Astrocyte (in vitro differentiated cells and primary cell): Measurements from ENCODE around the gene TNFAIP6. TPM values are rescaled to one million over a fixed set of nuclear protein-coding genes. Genes with fewer than 3 reads are reported as not detected.
A peak's percentile ranks its signal among the peaks of the same experiment; 100 is the strongest.

Experiments
- DNase-seq: peaks from one replicate; pipeline ENCODE4 v3.0.0-alpha.2; 2010; ENCODE audit warnings: low read depth
- FAIRE-seq: peaks from 2 replicates; lab custom pipeline; 2011; peaks lifted over from hg19 to GRCh38; lab: Jason Lieb, UNC
- H2AFZ ChIP-seq: 2 replicates; pipeline ENCODE4 v1.6.0; 2012; ENCODE audit warnings: low read depth, low read length, inconsistent platforms
- H3K27ac ChIP-seq: 2 replicates; pipeline ENCODE4 v1.5.1; 2011; ENCODE audit warnings: low read depth, low read length, inconsistent platforms
- H3K27me3 ChIP-seq: 2 replicates; pipeline ENCODE4 v1.6.0; 2011; ENCODE audit warnings: low read length, inconsistent platforms; ENCODE audit not compliant: insufficient read depth
- H3K36me3 ChIP-seq: 2 replicates; pipeline ENCODE4 v1.5.1; 2011; ENCODE audit warnings: low read length, inconsistent platforms; ENCODE audit not compliant: insufficient read depth
- H3K4me1 ChIP-seq: 2 replicates; pipeline ENCODE4 v1.5.1; 2011; ENCODE audit warnings: low read length, inconsistent platforms; ENCODE audit not compliant: insufficient read depth
- H3K4me2 ChIP-seq: 2 replicates; pipeline ENCODE4 v1.6.0; 2012; ENCODE audit warnings: low read length, inconsistent platforms
- H3K4me3 ChIP-seq: 2 replicates; pipeline ENCODE4 v1.5.1; 2011; ENCODE audit warnings: low read depth, mild to moderate bottlenecking, low read length, inconsistent platforms; ENCODE audit not compliant: insufficient read depth
- H3K79me2 ChIP-seq: 2 replicates; pipeline ENCODE4 v1.6.0; 2012; ENCODE audit warnings: mild to moderate bottlenecking, low read length, inconsistent platforms; ENCODE audit not compliant: insufficient read depth
- H3K9ac ChIP-seq: 2 replicates; pipeline ENCODE4 v1.6.0; 2012; ENCODE audit warnings: mild to moderate bottlenecking, low read length, inconsistent platforms
- H3K9me3 ChIP-seq: 2 replicates; pipeline ENCODE4 v1.5.1; 2012; ENCODE audit warnings: low read depth, mild to moderate bottlenecking, low read length, inconsistent platforms; ENCODE audit not compliant: insufficient read depth
- H4K20me1 ChIP-seq: 2 replicates; pipeline ENCODE4 v1.6.0; 2012; ENCODE audit warnings: low read length, inconsistent platforms; ENCODE audit not compliant: insufficient read depth
- H3K27ac Mint-ChIP-seq: one replicate; pipeline ENCODE4 v1.8.0; 2021; ENCODE audit warnings: mild to moderate bottlenecking, mixed read lengths; ENCODE audit not compliant: unreplicated experiment
- H3K27me3 Mint-ChIP-seq: one replicate; pipeline ENCODE4 v1.8.0; 2021; ENCODE audit warnings: low read depth, mixed read lengths; ENCODE audit not compliant: unreplicated experiment
- H3K36me3 Mint-ChIP-seq: one replicate; pipeline ENCODE4 v1.8.0; 2021; ENCODE audit warnings: low read depth, mixed read lengths; ENCODE audit not compliant: unreplicated experiment
- H3K4me1 Mint-ChIP-seq: one replicate; pipeline ENCODE4 v1.8.0; 2021; ENCODE audit warnings: low read depth, mixed read lengths; ENCODE audit not compliant: unreplicated experiment
- H3K4me3 Mint-ChIP-seq: one replicate; pipeline ENCODE4 v1.8.0; 2021; ENCODE audit warnings: mild to moderate bottlenecking, moderate library complexity, mixed read lengths; ENCODE audit not compliant: unreplicated experiment
- H3K9me3 Mint-ChIP-seq: one replicate; pipeline ENCODE4 v1.8.0; 2021; ENCODE audit warnings: mild to moderate bottlenecking, mixed read lengths; ENCODE audit not compliant: unreplicated experiment
- CTCF ChIP-seq: IDR thresholded peaks from 2 replicates; pipeline ENCODE4 v1.5.1; 2011; ENCODE audit warnings: low read depth, mild to moderate bottlenecking, inconsistent platforms, low read length, moderate library complexity; ENCODE audit not compliant: insufficient read depth
- EZH2 ChIP-seq: IDR thresholded peaks from 2 replicates; pipeline ENCODE4 v1.6.1; 2012; ENCODE audit warnings: mild to moderate bottlenecking, low read length, inconsistent platforms; ENCODE audit not compliant: insufficient read depth
- total RNA-seq: library from RNA; stranded (reverse); gene quantifications from 2 replicates; pipeline ENCODE4 v1.2.1, GENCODE V29; 2021

Gene TNFAIP6
- total RNA-seq, 1 donor from 2014 or later, result 0.75 TPM

GRCh38 chr2:151334082-151334815 lies 23.1 kb upstream of the TNFAIP6 start:
- no peak overlapping the region for H3K4me3 ChIP-seq
- peak overlapping the region; percentile 23 for H2AFZ ChIP-seq
- no peaks in the 10 kb centered on the region for H3K36me3 ChIP-seq
- no peaks in the 10 kb centered on the region for H3K27me3 ChIP-seq
- H3K9me3 Mint-ChIP-seq, result no peaks in the 10 kb centered on the region
- peak overlapping the region; percentile 45 for H3K4me2 ChIP-seq
- no peaks in the 10 kb centered on the region for H3K9me3 ChIP-seq
- no peak overlapping the region for H3K9ac ChIP-seq
- peaks cover 10% of the 10 kb centered on the region for H3K4me1 ChIP-seq
- no peak overlapping the region for H3K27ac Mint-ChIP-seq
- DNase-seq (peak; percentile 92), FAIRE-seq (peak; percentile 75)
- H3K36me3 Mint-ChIP-seq, result no peaks in the 10 kb centered on the region
- H3K27ac ChIP-seq, result peak overlapping the region; percentile 46
- no peak overlapping the region for H3K4me3 Mint-ChIP-seq
- peaks cover 8% of the 10 kb centered on the region for H3K4me1 Mint-ChIP-seq
- TF ChIP-seq CTCF, result no peak
- TF ChIP-seq EZH2, result no peak
- no peaks in the 10 kb centered on the region for H3K27me3 Mint-ChIP-seq
- H4K20me1 ChIP-seq, result no peaks in the 10 kb centered on the region
- H3K79me2 ChIP-seq, result no peaks in the 10 kb centered on the region

- Mint-ChIP-seq H3K9me3 (peaks cover 5% of the 10 kb centered on the region), H3K36me3 (no peaks in the 10 kb centered on the region), H3K4me3 (no peak overlapping the region), H3K27me3 (no peaks in the 10 kb centered on the region), H3K4me1 (peaks cover 8% of the 10 kb centered on the region), H3K27ac (no peak overlapping the region)
- TF ChIP-seq EZH2 (no peak), CTCF (no peak)
- DNase-seq (no peak), FAIRE-seq (no peak)
- H3K4me3 ChIP-seq, result no peak overlapping the region
- no peaks in the 10 kb centered on the region for H3K27me3 ChIP-seq
- no peak overlapping the region for H3K27ac ChIP-seq
- no peaks in the 10 kb centered on the region for H3K36me3 ChIP-seq
- H3K9me3 ChIP-seq, result no peaks in the 10 kb centered on the region
- H3K4me2 ChIP-seq, result no peak overlapping the region
- H3K79me2 ChIP-seq, result no peaks in the 10 kb centered on the region
- no peak overlapping the region for H3K9ac ChIP-seq
- peaks cover 11% of the 10 kb centered on the region for H3K4me1 ChIP-seq
- no peaks in the 10 kb centered on the region for H4K20me1 ChIP-seq
- H2AFZ ChIP-seq, result no peak overlapping the region
Measured at GRCh38 chr2:151336863-151337371, 20.5 kb upstream of the TNFAIP6 start.

- no peaks in the 10 kb centered on the region for H3K79me2 ChIP-seq
- no peaks in the 10 kb centered on the region for H3K36me3 ChIP-seq
- Mint-ChIP-seq H3K4me1 (peaks cover 8% of the 10 kb centered on the region), H3K9me3 (peaks cover 5% of the 10 kb centered on the region), H3K27ac (no peak overlapping the region), H3K27me3 (no peaks in the 10 kb centered on the region), H3K4me3 (no peak overlapping the region), H3K36me3 (no peaks in the 10 kb centered on the region)
- H3K9ac ChIP-seq, result no peak overlapping the region
- TF ChIP-seq EZH2 (no peak), CTCF (no peak)
- H3K4me1 ChIP-seq, result peaks cover 11% of the 10 kb centered on the region
- no peak overlapping the region for H3K4me3 ChIP-seq
- H2AFZ ChIP-seq, result no peak overlapping the region
- H4K20me1 ChIP-seq, result no peaks in the 10 kb centered on the region
- DNase-seq, result no peak
- H3K4me2 ChIP-seq, result no peak overlapping the region
- FAIRE-seq, result no peak
- H3K9me3 ChIP-seq, result no peaks in the 10 kb centered on the region
- no peak overlapping the region for H3K27ac ChIP-seq
- no peaks in the 10 kb centered on the region for H3K27me3 ChIP-seq
Measured at GRCh38 chr2:151337643-151338042, 19.7 kb upstream of the TNFAIP6 start.
